ENCODE measurements around the gene DUOX1.
A peak's percentile ranks its signal among the peaks of the same experiment; 100 is the strongest.

Gene DUOX1

GRCh38 chr15:45198337-45199135 lies 68.7 kb downstream of the DUOX1 start:
- peak; percentile 85 to 96 (median 89) for DNase-seq

GRCh38 chr15:45199136-45199810 lies 69.5 kb downstream of the DUOX1 start:
- peak in 2 of 3 experiments; percentile 33 to 67 for DNase-seq

- DNase-seq: peak; percentile 86 to 96 (median 88)
These were observed 70.4 kb downstream of the DUOX1 start for GRCh38 chr15:45200001-45200798.

GRCh38 chr15:45200799-45201556 lies 71.2 kb downstream of the DUOX1 start:
- DNase-seq: peak; percentile 64 to 91 (median 81)

- no peak for DNase-seq
These were observed 71.7 kb downstream of the DUOX1 start for GRCh38 chr15:45201557-45201859.

- DNase-seq: no peak
These were observed 72.1 kb downstream of the DUOX1 start for GRCh38 chr15:45201869-45202268.

GRCh38 chr15:45203182-45203581 lies 73.4 kb downstream of the DUOX1 start:
- DNase-seq: no peak

- DNase-seq: peak; percentile 39 to 70 (median 47)
These were observed 75.4 kb downstream of the DUOX1 start for GRCh38 chr15:45205192-45205591.

- no peak for DNase-seq
These were observed 82.7 kb downstream of the DUOX1 start for GRCh38 chr15:45212493-45212892.
